Adipocyte (in vitro differentiated cells): ENCODE results near the gene IFI44L.

ENCODE experiments used
- DNase-seq: peaks from one replicate; pipeline ENCODE4 v3.0.0-alpha.2; 2015; ENCODE audit warnings: low read depth
- H3K27me3 ChIP-seq: replicated peaks from 2 replicates; pipeline ENCODE4 v1.7.0; 2013; ENCODE audit warnings: mild to moderate bottlenecking, low read length, moderate library complexity; ENCODE audit not compliant: control insufficient read depth, insufficient read depth
- H3K36me3 ChIP-seq: 2 replicates; pipeline ENCODE4 v1.7.0; 2013; ENCODE audit warnings: low read length, mild to moderate bottlenecking, moderate library complexity; ENCODE audit not compliant: control insufficient read depth, insufficient read depth, severe bottlenecking
- H3K4me1 ChIP-seq: 2 replicates; pipeline ENCODE4 v1.7.0; 2013; ENCODE audit warnings: mild to moderate bottlenecking, low read length, moderate library complexity; ENCODE audit not compliant: control insufficient read depth, insufficient read depth
- H3K4me3 ChIP-seq: 2 replicates; pipeline ENCODE4 v1.7.0; 2013; ENCODE audit warnings: mild to moderate bottlenecking, low read length, moderate library complexity
- H3K9ac ChIP-seq: 2 replicates; pipeline ENCODE4 v1.7.0; 2013; ENCODE audit warnings: mild to moderate bottlenecking, low read length, moderate library complexity
- H3K9me3 ChIP-seq: 2 replicates; pipeline ENCODE4 v1.7.0; 2013; ENCODE audit warnings: mild to moderate bottlenecking, low read length, moderate library complexity; ENCODE audit not compliant: control insufficient read depth

IFI44L gene

GRCh38 chr1:78668427-78668826 lies 48.2 kb downstream of the IFI44L start:
- Histone ChIP-seq H3K9me3 (no peaks in the 10 kb centered on the region), H3K4me3 (no peak overlapping the region), H3K4me1 (no peaks in the 10 kb centered on the region), H3K36me3 (no peaks in the 10 kb centered on the region), H3K27me3 (no peaks in the 10 kb centered on the region), H3K9ac (no peak overlapping the region)
- DNase-seq = no peak

- Histone ChIP-seq H3K9ac (no peak overlapping the region), H3K9me3 (no peaks in the 10 kb centered on the region), H3K4me3 (no peak overlapping the region), H3K36me3 (no peaks in the 10 kb centered on the region), H3K27me3 (no peaks in the 10 kb centered on the region), H3K4me1 (no peaks in the 10 kb centered on the region)
- no peak for DNase-seq
These were observed 52.2 kb downstream of the IFI44L start for GRCh38 chr1:78672428-78672827.

GRCh38 chr1:78673120-78673519 lies 52.9 kb downstream of the IFI44L start:
- no peak for DNase-seq
- Histone ChIP-seq H3K4me1 (no peaks in the 10 kb centered on the region), H3K27me3 (no peaks in the 10 kb centered on the region), H3K4me3 (no peak overlapping the region), H3K36me3 (no peaks in the 10 kb centered on the region), H3K9me3 (no peaks in the 10 kb centered on the region), H3K9ac (no peak overlapping the region)

- DNase-seq = peak; percentile 94
- Histone ChIP-seq H3K4me3 (no peak overlapping the region), H3K36me3 (no peaks in the 10 kb centered on the region), H3K4me1 (no peaks in the 10 kb centered on the region), H3K27me3 (no peaks in the 10 kb centered on the region), H3K9ac (no peak overlapping the region), H3K9me3 (no peaks in the 10 kb centered on the region)
These were observed 56.2 kb downstream of the IFI44L start for GRCh38 chr1:78676347-78676982.

- Histone ChIP-seq H3K27me3 (no peaks in the 10 kb centered on the region), H3K36me3 (no peaks in the 10 kb centered on the region), H3K4me1 (no peaks in the 10 kb centered on the region), H3K4me3 (no peak overlapping the region), H3K9ac (no peak overlapping the region), H3K9me3 (no peaks in the 10 kb centered on the region)
- no peak for DNase-seq
These were observed 56.7 kb downstream of the IFI44L start for GRCh38 chr1:78676993-78677392.

- no peak overlapping the region for H3K9ac ChIP-seq
- no peak for DNase-seq
- H3K4me1 ChIP-seq = no peaks in the 10 kb centered on the region
- H3K27me3 ChIP-seq = no peaks in the 10 kb centered on the region
- H3K36me3 ChIP-seq = no peaks in the 10 kb centered on the region
- H3K4me3 ChIP-seq = no peak overlapping the region
- no peaks in the 10 kb centered on the region for H3K9me3 ChIP-seq
These were observed 57.5 kb downstream of the IFI44L start for GRCh38 chr1:78677788-78678187.

- H3K36me3 ChIP-seq = no peaks in the 10 kb centered on the region
- no peaks in the 10 kb centered on the region for H3K9me3 ChIP-seq
- no peak overlapping the region for H3K4me3 ChIP-seq
- no peak overlapping the region for H3K9ac ChIP-seq
- no peaks in the 10 kb centered on the region for H3K4me1 ChIP-seq
- DNase-seq = no peak
- H3K27me3 ChIP-seq = no peaks in the 10 kb centered on the region
These were observed 58.1 kb downstream of the IFI44L start for GRCh38 chr1:78678324-78678723.

GRCh38 chr1:78681265-78681664 lies 61.0 kb downstream of the IFI44L start:
- no peak for DNase-seq

GRCh38 chr1:78682496-78682895 lies 62.2 kb downstream of the IFI44L start:
- H3K27me3 ChIP-seq = no peaks in the 10 kb centered on the region
- DNase-seq = no peak
- peaks cover 2% of the 10 kb centered on the region for H3K4me1 ChIP-seq
- no peaks in the 10 kb centered on the region for H3K9me3 ChIP-seq
- no peaks in the 10 kb centered on the region for H3K36me3 ChIP-seq
- no peak overlapping the region for H3K4me3 ChIP-seq
- no peak overlapping the region for H3K9ac ChIP-seq

More at GRCh38 chr1:78681265-78681664, 61.0 kb downstream of the IFI44L start:
- Histone ChIP-seq H3K36me3 (no peaks in the 10 kb centered on the region), H3K4me3 (no peak overlapping the region), H3K4me1 (no peaks in the 10 kb centered on the region), H3K9ac (no peak overlapping the region), H3K9me3 (no peaks in the 10 kb centered on the region), H3K27me3 (no peaks in the 10 kb centered on the region)

GRCh38 chr1:78683079-78683478 lies 62.8 kb downstream of the IFI44L start:
- Histone ChIP-seq H3K4me1 (peaks cover 7% of the 10 kb centered on the region), H3K9me3 (no peaks in the 10 kb centered on the region), H3K36me3 (no peaks in the 10 kb centered on the region), H3K27me3 (no peaks in the 10 kb centered on the region), H3K4me3 (no peak overlapping the region), H3K9ac (no peak overlapping the region)
- DNase-seq = no peak

GRCh38 chr1:78687315-78687714 lies 67.1 kb downstream of the IFI44L start:
- no peak for DNase-seq
- peak overlapping the region; percentile 54 for H3K9ac ChIP-seq
- H3K27me3 ChIP-seq = no peaks in the 10 kb centered on the region
- no peak overlapping the region for H3K4me3 ChIP-seq
- no peaks in the 10 kb centered on the region for H3K36me3 ChIP-seq
- no peaks in the 10 kb centered on the region for H3K9me3 ChIP-seq
- peaks cover 16% of the 10 kb centered on the region for H3K4me1 ChIP-seq

GRCh38 chr1:78687914-78688313 lies 67.7 kb downstream of the IFI44L start:
- H3K9ac ChIP-seq = peak overlapping the region; percentile 54
- no peaks in the 10 kb centered on the region for H3K9me3 ChIP-seq
- peak overlapping the region; percentile 5 for H3K4me3 ChIP-seq
- DNase-seq = peak; percentile 44
- H3K4me1 ChIP-seq = peaks cover 16% of the 10 kb centered on the region
- H3K36me3 ChIP-seq = no peaks in the 10 kb centered on the region
- H3K27me3 ChIP-seq = no peaks in the 10 kb centered on the region
